Uterus (tissue), 2 donors: ENCODE results near the gene FOXA2.

Experiments used
- POLR2A ChIP-seq, 2 donors: fragments of 450-650 bp; IDR thresholded peaks; one replicate each; pipeline ENCODE4 v1.6.1; 2016; ENCODE audit warnings: antibody characterized with exemption in 2 of 2, mild to moderate bottlenecking in 1 of 2, moderate library complexity in 1 of 2
- TF ChIP-seq, protein P1 (sequence below), 4 experiments: fragments of 200-600 bp in 2 of 4; fragments of 450-650 bp in 2 of 4; sonication (generic) in 2 of 4; IDR thresholded peaks; one replicate each; pipeline ENCODE4 v1.5.1; 2016 to 2019; ENCODE audit warnings: antibody characterized with exemption in 4 of 4, mild to moderate bottlenecking in 2 of 4, moderate library complexity in 1 of 4

DNA sequence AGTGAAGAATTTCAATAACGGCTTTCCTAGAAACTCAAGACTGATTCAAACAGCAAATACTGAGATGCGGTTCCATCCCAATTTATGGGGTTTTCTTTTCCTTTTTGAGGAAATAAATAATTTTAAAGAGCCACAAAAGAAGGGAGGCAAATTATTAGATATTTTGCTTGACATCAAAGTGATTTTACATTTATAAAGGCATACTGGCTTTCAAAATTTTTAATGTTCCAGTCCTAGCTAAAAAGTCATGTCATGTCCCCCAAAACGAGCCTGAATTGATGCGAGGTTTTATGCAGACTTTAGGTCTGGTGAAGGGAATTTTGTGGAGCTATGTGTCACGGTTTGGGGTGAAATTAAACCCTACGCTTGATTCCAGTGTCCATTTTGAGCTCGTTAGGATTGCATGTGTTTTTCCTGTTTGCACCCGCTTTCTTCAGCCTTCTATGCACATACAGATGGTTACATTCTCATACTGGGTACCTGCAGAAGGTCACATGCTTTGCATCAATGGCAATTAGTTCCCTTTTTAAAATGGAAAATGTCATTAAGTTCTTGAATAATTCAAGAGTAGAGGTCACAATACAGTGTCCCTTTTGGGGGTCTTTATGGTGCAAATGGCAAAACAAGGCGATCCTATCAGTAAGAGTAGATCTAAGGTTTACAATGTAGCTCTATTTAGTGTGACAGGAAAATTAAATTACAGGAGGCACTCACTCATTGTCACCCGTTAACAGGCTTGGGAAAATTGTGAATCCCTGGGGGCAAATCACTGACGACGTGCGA is 17.3 kb downstream of the FOXA2 start:
- TF ChIP-seq, protein P1, sequence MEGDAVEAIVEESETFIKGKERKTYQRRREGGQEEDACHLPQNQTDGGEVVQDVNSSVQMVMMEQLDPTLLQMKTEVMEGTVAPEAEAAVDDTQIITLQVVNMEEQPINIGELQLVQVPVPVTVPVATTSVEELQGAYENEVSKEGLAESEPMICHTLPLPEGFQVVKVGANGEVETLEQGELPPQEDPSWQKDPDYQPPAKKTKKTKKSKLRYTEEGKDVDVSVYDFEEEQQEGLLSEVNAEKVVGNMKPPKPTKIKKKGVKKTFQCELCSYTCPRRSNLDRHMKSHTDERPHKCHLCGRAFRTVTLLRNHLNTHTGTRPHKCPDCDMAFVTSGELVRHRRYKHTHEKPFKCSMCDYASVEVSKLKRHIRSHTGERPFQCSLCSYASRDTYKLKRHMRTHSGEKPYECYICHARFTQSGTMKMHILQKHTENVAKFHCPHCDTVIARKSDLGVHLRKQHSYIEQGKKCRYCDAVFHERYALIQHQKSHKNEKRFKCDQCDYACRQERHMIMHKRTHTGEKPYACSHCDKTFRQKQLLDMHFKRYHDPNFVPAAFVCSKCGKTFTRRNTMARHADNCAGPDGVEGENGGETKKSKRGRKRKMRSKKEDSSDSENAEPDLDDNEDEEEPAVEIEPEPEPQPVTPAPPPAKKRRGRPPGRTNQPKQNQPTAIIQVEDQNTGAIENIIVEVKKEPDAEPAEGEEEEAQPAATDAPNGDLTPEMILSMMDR (IDR thresholded peaks at IDR 0.05), result no peak
- TF ChIP-seq POLR2A (IDR thresholded peaks at IDR 0.05), result no peak
